Activated T-helper 2 cell treated with anti-CD3 and anti-CD28 coated beads, Interferon-gamma antibody, Interleukin-2, Interleukin-4, amounts not matched to agents 10 μg/mL and 5 μg/mL and 100 μg/mL, durations not matched to agents 14 hours and 24 hours and 36 hours (primary cell): ENCODE results near the gene FYN. TPM values are rescaled to one million over a fixed set of nuclear protein-coding genes. Genes with fewer than 3 reads are reported as not detected.
"Not testable (repeated sequence)": the region's sequence is repeated elsewhere in the genome, so short reads cannot be mapped to it uniquely, and the experiment has no call there.

Experiments
- DNase-seq: peaks from one replicate; pipeline ENCODE4 v3.0.0; 2021; ENCODE audit warnings: low spot score
- H3K27ac Mint-ChIP-seq: one replicate; pipeline ENCODE4 v1.8.0; 2021; ENCODE audit warnings: mixed read lengths
- H3K27me3 Mint-ChIP-seq: one replicate; pipeline ENCODE4 v1.8.0; 2021; ENCODE audit warnings: low read depth, mixed read lengths
- H3K36me3 Mint-ChIP-seq: one replicate; pipeline ENCODE4 v1.8.0; 2021; ENCODE audit warnings: low read depth, mixed read lengths
- H3K4me1 Mint-ChIP-seq: one replicate; pipeline ENCODE4 v1.8.0; 2021; ENCODE audit warnings: low read depth, mixed read lengths
- H3K4me3 Mint-ChIP-seq: one replicate; pipeline ENCODE4 v1.8.0; 2021; ENCODE audit warnings: low read depth, mild to moderate bottlenecking, moderate library complexity, mixed read lengths
- H3K9me3 Mint-ChIP-seq: one replicate; pipeline ENCODE4 v1.8.0; 2021; ENCODE audit warnings: mixed read lengths
- intact Hi-C: fragments of 100-400 bp; cut with micrococcal nuclease; formaldehyde crosslinking; loops from one replicate; pipeline ENCODE4 v1.15.1; 2023
- total RNA-seq: library from RNA; stranded (reverse); gene quantifications from 2 replicates; pipeline ENCODE4 v1.2.3, GENCODE V29; 2022

Gene FYN
- total RNA-seq, 1 donor from 2014 or later = 359 TPM

- H3K4me1 Mint-ChIP-seq = no peaks in the 10 kb centered on the region
- no peaks in the 10 kb centered on the region for H3K9me3 Mint-ChIP-seq
- H3K4me3 Mint-ChIP-seq = no peak overlapping the region
- H3K36me3 Mint-ChIP-seq = peaks cover 9% of the 10 kb centered on the region
- no peak overlapping the region for H3K27ac Mint-ChIP-seq
- H3K27me3 Mint-ChIP-seq = no peaks in the 10 kb centered on the region
- DNase-seq = no peak
- intact Hi-C loops = no loop called here
Observed at GRCh38 chr6:111653434-111653833, 219.8 kb downstream of the FYN start.

GRCh38 chr6:111652156-111652555 is 221.1 kb downstream of the FYN start:
- Mint-ChIP-seq H3K36me3 (peaks cover 9% of the 10 kb centered on the region), H3K9me3 (no peaks in the 10 kb centered on the region), H3K4me3 (no peak overlapping the region), H3K4me1 (no peaks in the 10 kb centered on the region), H3K27ac (no peak overlapping the region), H3K27me3 (no peaks in the 10 kb centered on the region)
- intact Hi-C loops = no loop called here
- DNase-seq = no peak

DNA sequence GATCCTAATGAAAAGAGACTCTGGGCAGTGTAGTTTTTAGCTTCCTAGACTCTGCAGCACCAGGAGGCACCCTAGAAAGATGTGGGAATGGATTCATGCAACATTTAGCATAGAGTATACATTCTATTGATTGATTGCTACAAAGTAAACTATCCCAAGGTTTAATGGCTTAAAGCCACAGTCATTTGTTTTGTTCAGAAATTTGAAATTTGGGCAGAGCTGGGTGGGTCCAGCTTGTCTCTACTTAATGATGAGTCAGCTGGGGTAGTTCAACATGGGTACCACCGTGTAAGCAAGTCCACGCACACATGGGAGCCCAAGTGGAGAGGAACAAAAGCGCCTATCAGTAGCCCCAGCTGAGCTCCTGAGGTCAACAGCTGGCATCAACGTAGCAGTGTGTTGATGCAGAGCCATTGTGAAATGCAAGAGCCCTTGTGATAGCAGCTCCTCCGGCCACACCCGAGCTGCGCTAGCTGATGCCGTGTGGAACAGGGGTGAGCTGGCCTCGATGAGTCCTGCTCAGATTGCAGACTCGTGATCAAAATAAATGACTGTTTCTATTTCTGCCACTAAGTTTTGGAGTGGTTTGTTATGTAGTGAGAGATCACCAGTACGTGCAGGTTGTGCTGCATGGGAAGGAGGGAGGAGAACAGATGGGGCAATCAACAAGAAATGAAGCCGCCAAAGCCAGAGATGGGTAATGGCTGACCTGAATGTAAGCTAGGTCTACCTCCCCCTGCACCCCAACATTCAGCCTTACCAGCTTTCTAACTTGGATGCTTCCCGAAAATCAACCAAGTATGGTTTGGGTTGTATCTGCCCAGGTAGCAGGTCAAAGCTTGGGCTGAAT is 221.8 kb downstream of the FYN start:
- Mint-ChIP-seq H3K4me1 (no peaks in the 10 kb centered on the region), H3K9me3 (no peaks in the 10 kb centered on the region), H3K4me3 (no peak overlapping the region), H3K27ac (no peak overlapping the region), H3K27me3 (no peaks in the 10 kb centered on the region), H3K36me3 (peaks cover 7% of the 10 kb centered on the region)
- no peak for DNase-seq
- intact Hi-C loops = no loop called here

GRCh38 chr6:111650049-111650448 is 223.2 kb downstream of the FYN start:
- no peak overlapping the region for H3K4me3 Mint-ChIP-seq
- no peak overlapping the region for H3K27ac Mint-ChIP-seq
- H3K27me3 Mint-ChIP-seq = no peaks in the 10 kb centered on the region
- H3K4me1 Mint-ChIP-seq = no peaks in the 10 kb centered on the region
- DNase-seq = no peak
- H3K9me3 Mint-ChIP-seq = no peaks in the 10 kb centered on the region
- intact Hi-C loops = no loop called here
- H3K36me3 Mint-ChIP-seq = no peaks in the 10 kb centered on the region

DNA sequence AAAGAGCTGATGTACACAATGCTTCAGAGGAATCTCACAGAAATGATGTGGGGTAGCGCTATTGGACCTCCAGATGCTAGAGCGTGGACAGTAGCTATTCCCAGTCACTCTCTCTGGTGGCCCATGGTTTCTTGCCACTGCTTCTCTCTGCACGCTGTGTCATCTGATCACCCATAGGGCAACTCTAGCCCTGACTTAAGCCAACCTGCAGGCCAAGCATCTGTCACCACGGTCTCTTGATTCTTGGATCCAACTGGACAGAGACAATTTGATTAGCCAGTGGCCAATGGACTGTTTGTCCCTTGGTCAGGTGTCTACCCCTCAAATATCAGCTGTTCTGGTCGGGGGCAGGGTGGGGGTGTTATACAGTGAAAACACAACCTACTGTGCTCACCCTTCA is 225.2 kb downstream of the FYN start:
- H3K9me3 Mint-ChIP-seq = no peaks in the 10 kb centered on the region
- no peaks in the 10 kb centered on the region for H3K36me3 Mint-ChIP-seq
- H3K4me3 Mint-ChIP-seq = no peak overlapping the region
- H3K4me1 Mint-ChIP-seq = no peaks in the 10 kb centered on the region
- no peaks in the 10 kb centered on the region for H3K27me3 Mint-ChIP-seq
- intact Hi-C loops = no loop called here
- H3K27ac Mint-ChIP-seq = no peak overlapping the region
- DNase-seq = no peak

DNA sequence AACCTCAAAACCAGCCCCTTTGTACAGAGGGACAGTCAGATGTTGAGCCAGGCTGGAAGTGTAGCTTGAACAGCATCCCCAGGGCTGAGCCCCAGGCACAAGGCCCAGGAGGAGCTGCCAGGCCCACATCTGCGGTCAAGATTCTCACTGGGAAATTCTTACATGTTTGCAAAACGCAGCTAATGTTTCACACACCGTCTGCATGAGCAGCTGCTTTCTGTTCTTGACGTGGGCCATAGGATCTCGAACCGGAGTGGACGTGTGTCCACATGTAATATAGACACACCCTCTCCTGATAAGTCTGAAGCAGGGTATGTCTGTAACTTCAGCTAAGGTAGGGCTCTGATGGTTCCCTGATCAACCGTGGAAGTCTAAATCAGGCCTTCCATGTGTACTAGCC is 226.3 kb downstream of the FYN start:
- peaks cover 4% of the 10 kb centered on the region for H3K4me1 Mint-ChIP-seq
- H3K4me3 Mint-ChIP-seq = no peak overlapping the region
- no peak overlapping the region for H3K27ac Mint-ChIP-seq
- DNase-seq = no peak
- no peaks in the 10 kb centered on the region for H3K36me3 Mint-ChIP-seq
- H3K27me3 Mint-ChIP-seq = no peaks in the 10 kb centered on the region
- intact Hi-C loops = no loop called here
- H3K9me3 Mint-ChIP-seq = no peaks in the 10 kb centered on the region

GRCh38 chr6:111646034-111646433 is 227.2 kb downstream of the FYN start:
- no peaks in the 10 kb centered on the region for H3K27me3 Mint-ChIP-seq
- no peak overlapping the region for H3K4me3 Mint-ChIP-seq
- intact Hi-C loops = no loop called here
- H3K9me3 Mint-ChIP-seq = no peaks in the 10 kb centered on the region
- H3K36me3 Mint-ChIP-seq = no peaks in the 10 kb centered on the region
- DNase-seq = no peak
- no peak overlapping the region for H3K27ac Mint-ChIP-seq
- H3K4me1 Mint-ChIP-seq = peaks cover 4% of the 10 kb centered on the region

GRCh38 chr6:111644893-111645430 is 228.3 kb downstream of the FYN start:
- no peak overlapping the region for H3K27ac Mint-ChIP-seq
- peaks cover 4% of the 10 kb centered on the region for H3K4me1 Mint-ChIP-seq
- no peaks in the 10 kb centered on the region for H3K36me3 Mint-ChIP-seq
- intact Hi-C loops = loop anchor here (5.0 kb wide), 1 partner anchor 163 kb away; the partner anchor contains the start of gene REV3L
- no peaks in the 10 kb centered on the region for H3K9me3 Mint-ChIP-seq
- H3K27me3 Mint-ChIP-seq = no peaks in the 10 kb centered on the region
- H3K4me3 Mint-ChIP-seq = no peak overlapping the region
- no peak for DNase-seq

DNA sequence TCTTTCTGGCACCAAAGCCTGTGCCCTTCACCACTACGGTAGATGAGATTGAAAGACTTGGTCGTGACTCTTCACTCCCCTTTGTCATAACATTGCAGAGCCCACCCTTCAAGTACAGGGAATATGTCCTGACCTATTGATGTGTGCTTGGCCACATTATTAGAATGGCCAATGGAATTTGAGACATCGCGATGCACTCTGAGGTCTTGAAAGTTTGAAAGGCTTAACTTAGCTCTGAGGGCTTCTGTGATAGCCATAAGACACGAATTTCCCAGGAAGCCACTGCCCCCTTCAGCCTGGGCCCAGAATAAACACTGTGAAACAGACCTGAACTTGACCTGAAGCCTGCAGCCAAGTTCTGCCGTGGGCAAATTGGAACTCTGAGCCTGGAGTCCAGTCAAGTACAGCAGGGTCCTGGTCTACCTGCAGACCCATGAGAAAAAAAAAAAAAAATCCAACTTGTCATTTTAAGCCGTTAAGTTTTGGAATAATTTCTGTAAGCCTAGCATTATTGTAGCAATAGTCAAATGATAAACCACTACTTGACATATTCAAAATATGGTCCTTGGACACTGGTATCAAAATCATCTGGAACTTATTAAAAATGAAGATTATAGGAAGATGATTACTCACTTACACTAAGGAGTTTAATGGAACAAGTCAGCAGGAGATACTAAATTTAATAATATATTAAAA is 230.6 kb downstream of the FYN start:
- Mint-ChIP-seq H3K36me3 (no peaks in the 10 kb centered on the region), H3K4me3 (no peak overlapping the region), H3K27me3 (peaks cover under 1% of the 10 kb centered on the region), H3K9me3 (no peaks in the 10 kb centered on the region), H3K4me1 (peaks cover 4% of the 10 kb centered on the region), H3K27ac (no peak overlapping the region)
- intact Hi-C loops = loop anchor here (1.0 to 5.0 kb wide), 2 partner anchors 160 to 383 kb away; partner anchors contain the start of gene REV3L
- peak; percentile 29 for DNase-seq

DNA sequence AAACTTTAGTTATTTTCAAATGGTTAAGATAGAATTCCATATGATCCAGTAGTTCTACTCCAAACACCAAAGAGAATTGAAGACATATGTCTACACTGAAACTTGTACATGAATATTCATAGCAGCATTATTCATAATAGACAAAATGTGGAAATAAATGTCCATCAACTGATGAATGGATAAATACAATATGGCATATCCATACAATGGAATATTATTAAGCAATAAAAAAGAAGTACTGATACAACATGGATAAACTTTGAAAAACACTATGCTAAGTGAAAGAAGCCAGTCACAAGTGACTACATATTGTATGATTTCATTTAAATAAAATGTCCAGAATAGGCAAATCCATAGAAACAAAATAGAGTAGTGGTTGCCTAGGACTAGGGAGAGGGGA is 234.0 kb downstream of the FYN start:
- Mint-ChIP-seq H3K9me3 (no peaks in the 10 kb centered on the region), H3K4me3 (no peak overlapping the region), H3K36me3 (no peaks in the 10 kb centered on the region), H3K27ac (no peak overlapping the region), H3K4me1 (peaks cover 4% of the 10 kb centered on the region), H3K27me3 (peaks cover 3% of the 10 kb centered on the region)
- no peak for DNase-seq
- intact Hi-C loops = no loop called here

GRCh38 chr6:111634981-111635380 is 238.3 kb downstream of the FYN start:
- H3K9me3 Mint-ChIP-seq, H3K27me3 Mint-ChIP-seq, H3K4me3 Mint-ChIP-seq, DNase-seq, intact Hi-C loops, H3K36me3 Mint-ChIP-seq, H3K4me1 Mint-ChIP-seq, H3K27ac Mint-ChIP-seq: not testable (repeated sequence)

- intact Hi-C loops = no loop called here
- H3K27ac Mint-ChIP-seq = no peak overlapping the region
- H3K9me3 Mint-ChIP-seq = peaks cover 5% of the 10 kb centered on the region
Observed at GRCh38 chr6:111633822-111634221, 239.4 kb downstream of the FYN start.

More at GRCh38 chr6:111633822-111634221, 239.4 kb downstream of the FYN start:
- no peak for DNase-seq
- peaks cover 11% of the 10 kb centered on the region for H3K27me3 Mint-ChIP-seq
- H3K4me1 Mint-ChIP-seq = no peaks in the 10 kb centered on the region
- no peaks in the 10 kb centered on the region for H3K36me3 Mint-ChIP-seq
- H3K4me3 Mint-ChIP-seq = no peak overlapping the region
